ENCODE measurements around the gene TNRC6A. TPM values are rescaled to one million over a fixed set of nuclear protein-coding genes. Genes with fewer than 3 reads are reported as not detected.

Gene TNRC6A
- total and polyA plus RNA-seq, 4 donors: 9.3 to 42.3 (median 22.9) TPM

GRCh38 chr16:24805484-24805883, 76.0 kb downstream of the TNRC6A start:
- Histone ChIP-seq H3K9ac (ENCODE audit: low read depth in 1 of 2, low read length in 2 of 2) (no peak overlapping the region), H3K4me3 (ENCODE audit: low read depth in 1 of 3, low read length in 3 of 3) (no peak overlapping the region), H3K27ac (ENCODE audit: low read depth in 1 of 2, low read length in 2 of 2) (no peak overlapping the region), H3K36me3 (ENCODE audit: control insufficient read depth in 4 of 4, insufficient read depth in 3 of 4, low read depth in 1 of 4, low read length in 3 of 4) (peaks cover 11 to 88% (median 76%) of the 10 kb centered on the region in 4 donors), H3K9me3 (ENCODE audit: control insufficient read depth in 4 of 4, low read length in 3 of 4) (no peaks in the 10 kb centered on the region), H3K4me1 (ENCODE audit: control insufficient read depth in 4 of 4, insufficient read depth in 4 of 4, low read length in 3 of 4) (no peaks in the 10 kb centered on the region), H3K27me3 (ENCODE audit: control insufficient read depth in 4 of 4, insufficient read depth in 4 of 4, low read length in 3 of 4) (no peaks in the 10 kb centered on the region)
- WGBS: 93% methylated on average over 5 of the region's 5 CpGs
- TF ChIP-seq, protein P1, sequence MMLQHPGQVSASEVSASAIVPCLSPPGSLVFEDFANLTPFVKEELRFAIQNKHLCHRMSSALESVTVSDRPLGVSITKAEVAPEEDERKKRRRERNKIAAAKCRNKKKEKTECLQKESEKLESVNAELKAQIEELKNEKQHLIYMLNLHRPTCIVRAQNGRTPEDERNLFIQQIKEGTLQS (IDR thresholded peaks at IDR 0.05): no peak
- TF ChIP-seq HNF4A (conservative IDR thresholded peaks at IDR 0.05): no peak
- TF ChIP-seq SP1 (IDR thresholded peaks at IDR 0.05): no peak
- TF ChIP-seq RAD21 (IDR thresholded peaks at IDR 0.05): no peak
- TF ChIP-seq JUND (IDR thresholded peaks at IDR 0.05): no peak
- TF ChIP-seq NR2F2 (IDR thresholded peaks at IDR 0.05): no peak
- no peak for TF ChIP-seq YY1 (IDR thresholded peaks at IDR 0.05)
- TF ChIP-seq REST (IDR thresholded peaks at IDR 0.05): no peak
- TF ChIP-seq RXRA (IDR thresholded peaks at IDR 0.05): no peak
- no peak for DNase-seq (ENCODE audit: low spot score)

GRCh38 chr16:24807301-24807700, 77.8 kb downstream of the TNRC6A start:
- DNase-seq (ENCODE audit: low spot score): no peak
- no peaks in the 10 kb centered on the region for H3K27me3 ChIP-seq (ENCODE audit: control insufficient read depth in 4 of 4, insufficient read depth in 4 of 4, low read length in 3 of 4)
- no peak overlapping the region for H3K9ac ChIP-seq (ENCODE audit: low read depth in 1 of 2, low read length in 2 of 2)
- no peaks in the 10 kb centered on the region for H3K4me1 ChIP-seq (ENCODE audit: control insufficient read depth in 4 of 4, insufficient read depth in 4 of 4, low read length in 3 of 4)
- H3K27ac ChIP-seq (ENCODE audit: low read depth in 1 of 2, low read length in 2 of 2): no peak overlapping the region
- WGBS: 68% methylated on average over 1 of the region's 1 CpG
- H3K4me3 ChIP-seq (ENCODE audit: low read depth in 1 of 3, low read length in 3 of 3): no peak overlapping the region
- TF ChIP-seq, protein P2, sequence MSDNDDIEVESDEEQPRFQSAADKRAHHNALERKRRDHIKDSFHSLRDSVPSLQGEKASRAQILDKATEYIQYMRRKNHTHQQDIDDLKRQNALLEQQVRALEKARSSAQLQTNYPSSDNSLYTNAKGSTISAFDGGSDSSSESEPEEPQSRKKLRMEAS (IDR thresholded peaks at IDR 0.05): no peak
- TF ChIP-seq, protein P3, sequence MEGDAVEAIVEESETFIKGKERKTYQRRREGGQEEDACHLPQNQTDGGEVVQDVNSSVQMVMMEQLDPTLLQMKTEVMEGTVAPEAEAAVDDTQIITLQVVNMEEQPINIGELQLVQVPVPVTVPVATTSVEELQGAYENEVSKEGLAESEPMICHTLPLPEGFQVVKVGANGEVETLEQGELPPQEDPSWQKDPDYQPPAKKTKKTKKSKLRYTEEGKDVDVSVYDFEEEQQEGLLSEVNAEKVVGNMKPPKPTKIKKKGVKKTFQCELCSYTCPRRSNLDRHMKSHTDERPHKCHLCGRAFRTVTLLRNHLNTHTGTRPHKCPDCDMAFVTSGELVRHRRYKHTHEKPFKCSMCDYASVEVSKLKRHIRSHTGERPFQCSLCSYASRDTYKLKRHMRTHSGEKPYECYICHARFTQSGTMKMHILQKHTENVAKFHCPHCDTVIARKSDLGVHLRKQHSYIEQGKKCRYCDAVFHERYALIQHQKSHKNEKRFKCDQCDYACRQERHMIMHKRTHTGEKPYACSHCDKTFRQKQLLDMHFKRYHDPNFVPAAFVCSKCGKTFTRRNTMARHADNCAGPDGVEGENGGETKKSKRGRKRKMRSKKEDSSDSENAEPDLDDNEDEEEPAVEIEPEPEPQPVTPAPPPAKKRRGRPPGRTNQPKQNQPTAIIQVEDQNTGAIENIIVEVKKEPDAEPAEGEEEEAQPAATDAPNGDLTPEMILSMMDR (IDR thresholded peaks at IDR 0.05; ENCODE audit: low read depth, low read length, missing input control): no peak
- TF ChIP-seq GABPA (IDR thresholded peaks at IDR 0.05 in 1 of 2, conservative IDR thresholded peaks at IDR 0.05 in 1 of 2) (no peak), SP1 (IDR thresholded peaks at IDR 0.05) (no peak), ZBTB33 (IDR thresholded peaks at IDR 0.05) (no peak), NR2F2 (IDR thresholded peaks at IDR 0.05) (no peak), REST (IDR thresholded peaks at IDR 0.05) (no peak), JUND (IDR thresholded peaks at IDR 0.05) (no peak), HNF4G (IDR thresholded peaks at IDR 0.05) (no peak)
- TF ChIP-seq, protein P1 (IDR thresholded peaks at IDR 0.05): no peak
- peaks cover 10 to 86% (median 73%) of the 10 kb centered on the region in 4 donors for H3K36me3 ChIP-seq (ENCODE audit: control insufficient read depth in 4 of 4, insufficient read depth in 3 of 4, low read depth in 1 of 4, low read length in 3 of 4)
- no peaks in the 10 kb centered on the region for H3K9me3 ChIP-seq (ENCODE audit: control insufficient read depth in 4 of 4, low read length in 3 of 4)

Measured in liver (tissue), 9 donors.